Fibroblast of skin of right quadriceps (primary cell): ENCODE data around the gene GPR37.

Source experiments
- DNase-seq: peaks from one replicate; pipeline ENCODE4 v3.0.0-alpha.2; 2013

GPR37 gene

DNA sequence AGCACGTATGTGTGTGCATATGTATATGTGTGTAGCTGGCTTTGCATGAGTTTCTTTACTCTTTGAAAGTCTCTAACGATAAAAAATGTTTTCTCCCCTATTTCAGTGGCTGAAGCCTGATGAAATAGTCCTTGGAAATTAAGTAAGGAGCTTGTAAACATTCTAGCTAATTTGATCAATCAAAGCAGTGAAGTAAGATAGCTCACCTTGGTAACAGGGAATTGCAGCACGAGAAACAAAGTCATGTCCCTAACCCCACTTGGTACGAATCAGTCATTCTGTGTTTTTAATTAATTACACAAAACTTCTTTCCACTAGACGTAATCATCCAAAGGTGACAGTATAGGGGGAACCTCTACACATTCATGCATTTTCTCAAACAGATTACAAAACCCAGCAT is 41.5 kb downstream of the GPR37 start:
- no peak for DNase-seq

DNA sequence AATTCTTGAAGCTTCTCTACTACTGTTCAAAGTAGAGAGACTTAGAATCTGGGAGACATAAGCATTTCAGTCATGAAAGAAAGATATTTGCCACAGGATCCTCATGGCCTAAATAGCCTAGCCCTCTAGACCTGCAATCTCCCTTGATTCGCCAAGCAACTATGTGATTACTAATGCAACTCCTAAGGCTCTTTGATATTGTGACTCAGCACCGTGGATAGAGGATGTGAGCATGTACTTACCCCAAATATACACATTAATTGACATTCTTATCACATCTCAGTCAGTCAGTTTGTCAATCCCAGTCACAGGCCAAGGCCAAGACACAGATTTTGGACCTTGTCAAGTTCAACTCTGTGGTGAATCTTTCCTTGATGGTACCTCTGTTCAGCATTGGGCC is 42.6 kb downstream of the GPR37 start:
- peak; percentile 26 for DNase-seq

DNA sequence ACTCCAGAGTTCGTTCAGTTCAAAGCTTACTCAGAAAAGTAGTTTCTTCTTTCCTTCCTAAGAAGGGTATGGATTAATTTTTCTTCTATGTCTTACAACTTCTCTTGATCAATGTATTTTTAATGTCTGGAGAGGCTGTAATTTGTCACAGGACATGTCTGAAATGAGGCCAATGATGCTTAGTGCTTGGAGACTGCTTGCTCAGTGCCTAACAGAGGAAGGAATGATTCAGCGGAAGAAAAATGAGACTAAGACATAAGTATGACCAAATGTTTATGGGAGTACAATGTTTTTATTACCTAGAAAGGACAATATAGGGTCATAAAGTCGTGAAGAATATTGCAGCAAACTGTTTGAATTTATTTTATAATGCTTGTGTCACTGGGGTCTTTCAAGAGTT is 43.3 kb downstream of the GPR37 start:
- no peak for DNase-seq

DNA sequence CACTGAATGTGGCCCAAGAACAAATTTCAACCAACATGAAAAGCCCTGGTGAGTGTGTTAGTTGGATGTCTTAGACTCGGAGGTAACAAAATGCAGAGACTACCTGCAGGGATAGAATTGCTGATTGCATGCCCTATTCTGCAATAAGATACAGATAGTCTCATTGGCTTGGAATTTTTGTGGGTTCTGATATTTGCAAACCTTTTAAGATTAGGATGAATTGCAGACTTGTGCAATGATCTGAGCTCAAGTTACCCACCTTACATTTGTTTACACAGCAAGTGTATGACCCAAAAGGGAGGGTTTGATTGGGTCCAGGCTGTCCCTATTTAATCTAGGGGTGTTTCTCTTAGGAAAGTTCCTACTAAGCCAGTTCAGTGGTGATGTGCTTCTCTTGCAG is 45.4 kb downstream of the GPR37 start:
- no peak for DNase-seq

DNA sequence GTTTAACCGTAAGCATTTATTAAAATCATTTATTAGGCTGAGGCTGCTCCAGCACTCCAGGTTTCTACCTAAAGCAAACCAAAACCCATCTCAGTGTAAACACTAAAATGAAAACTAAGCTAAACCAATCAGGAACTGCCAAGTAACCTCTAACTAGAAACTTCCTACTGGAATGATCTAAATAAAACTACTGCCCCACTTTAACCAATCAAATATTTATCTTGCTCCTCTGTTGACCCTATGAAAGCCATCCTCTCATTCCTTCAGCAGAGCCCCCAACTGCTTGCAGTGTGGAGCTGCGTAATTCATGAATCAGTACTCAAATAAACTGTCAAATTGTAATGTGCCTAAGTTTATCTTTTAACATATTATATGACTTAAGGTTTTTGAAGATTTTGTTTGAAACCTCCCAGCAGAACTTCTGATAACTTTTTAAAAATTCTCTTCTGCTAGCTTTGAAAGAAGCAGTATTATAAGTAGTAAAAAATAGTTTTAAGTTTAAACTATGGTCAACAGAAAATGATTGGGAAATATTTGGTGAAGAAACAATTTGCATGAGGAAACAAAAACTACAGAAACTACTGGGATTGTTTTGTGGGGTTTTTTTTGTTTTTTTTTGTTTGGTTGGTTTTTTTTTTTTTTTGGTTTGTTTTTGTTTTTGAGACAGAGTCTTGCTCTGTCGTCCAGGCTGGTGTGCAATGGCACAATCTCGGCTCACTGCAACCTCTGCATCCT is 47.4 kb downstream of the GPR37 start:
- DNase-seq, result no peak

DNA sequence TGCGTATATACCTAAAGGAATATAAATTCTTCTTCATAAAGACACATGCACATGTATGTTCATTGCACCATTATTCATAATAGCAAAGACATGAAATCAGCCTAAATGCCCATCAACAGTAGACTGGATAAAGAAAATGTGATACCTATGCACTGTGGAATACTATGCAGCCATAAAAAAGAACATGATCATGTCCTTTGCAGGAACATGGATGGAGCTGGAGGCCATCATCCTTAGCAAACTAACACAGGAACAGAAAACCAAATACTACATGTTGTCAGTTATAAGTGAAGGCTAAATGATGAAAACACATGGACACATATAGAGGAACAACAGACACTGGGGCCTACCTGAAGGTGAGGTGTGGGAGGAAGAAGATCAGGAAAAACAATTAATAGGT is 48.7 kb downstream of the GPR37 start:
- DNase-seq, result no peak

DNA sequence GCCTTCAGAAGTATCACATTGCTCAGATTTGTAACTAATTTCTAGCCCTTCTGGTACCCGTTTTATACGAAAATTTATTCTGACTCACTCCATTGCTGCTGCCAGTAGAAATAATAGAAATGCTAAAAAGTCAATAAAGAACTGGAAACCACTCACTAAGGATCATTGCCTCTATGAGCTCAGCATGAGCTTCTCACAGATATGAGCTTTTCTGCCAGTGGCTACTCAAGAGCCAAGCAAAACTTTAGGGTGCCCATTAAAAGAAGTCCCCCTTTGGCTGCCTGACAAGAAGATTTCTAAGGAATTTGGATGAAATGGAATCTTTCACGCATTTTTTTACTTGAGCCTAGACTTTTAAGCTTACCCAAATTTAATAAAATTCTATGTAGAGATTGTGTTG is 52.5 kb downstream of the GPR37 start:
- no peak for DNase-seq

DNA sequence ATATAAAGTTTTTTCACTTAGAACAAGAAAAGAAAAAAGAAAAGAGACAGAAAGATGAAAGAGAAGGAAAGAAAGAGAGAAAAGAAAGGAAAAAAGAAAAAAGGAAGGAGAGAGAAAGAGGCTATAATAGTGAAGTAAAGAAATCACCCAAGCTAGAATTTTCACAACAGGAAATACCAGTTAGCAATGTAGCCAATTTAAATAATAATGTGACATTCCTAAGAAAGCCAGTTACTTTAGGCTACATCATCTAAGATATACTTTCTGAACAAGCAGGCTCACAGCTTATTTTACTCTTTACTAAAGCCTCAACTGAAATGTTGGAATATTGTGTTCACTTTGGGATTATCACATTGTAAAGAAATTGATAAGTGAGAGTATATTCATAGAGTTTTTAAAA is 53.6 kb downstream of the GPR37 start:
- no peak for DNase-seq

DNA sequence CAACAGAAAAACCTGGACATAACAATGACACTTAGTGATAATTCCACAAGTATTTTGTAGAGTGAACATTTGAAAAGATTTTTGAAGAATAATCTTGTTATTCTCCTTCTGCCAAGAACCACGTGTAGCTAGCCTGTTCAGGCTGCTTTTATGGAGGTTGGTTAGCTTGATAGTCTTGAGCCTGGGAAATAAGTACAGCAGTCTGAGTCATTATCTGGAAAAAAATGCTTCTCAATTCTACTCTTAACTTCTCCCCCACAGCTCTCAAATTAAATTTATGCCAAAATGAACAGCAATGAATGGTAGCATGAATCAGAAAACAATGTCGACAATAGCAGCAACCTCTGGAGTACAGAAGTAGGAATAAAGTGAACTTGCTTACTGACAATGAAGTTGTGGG is 63.2 kb downstream of the GPR37 start:
- DNase-seq, result no peak

DNA sequence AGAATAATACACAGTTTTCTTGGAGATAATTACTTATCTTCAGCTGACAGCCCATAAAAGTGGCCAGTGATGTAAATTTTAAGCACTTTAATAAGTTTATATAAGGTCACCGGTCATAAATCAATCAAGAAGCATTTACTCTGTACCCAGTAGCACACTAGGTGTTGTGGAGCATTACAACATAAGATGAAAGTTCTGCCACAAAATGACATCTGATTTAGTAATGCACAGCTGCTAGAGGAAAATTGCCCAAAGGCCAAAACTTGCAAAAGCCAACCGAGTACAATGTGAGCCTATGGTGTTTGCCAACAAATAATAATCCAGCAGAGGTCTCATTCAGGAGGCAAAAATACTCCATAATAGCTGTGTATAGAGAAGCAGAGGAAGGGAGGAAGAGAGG is 63.6 kb downstream of the GPR37 start:
- no peak for DNase-seq

DNA sequence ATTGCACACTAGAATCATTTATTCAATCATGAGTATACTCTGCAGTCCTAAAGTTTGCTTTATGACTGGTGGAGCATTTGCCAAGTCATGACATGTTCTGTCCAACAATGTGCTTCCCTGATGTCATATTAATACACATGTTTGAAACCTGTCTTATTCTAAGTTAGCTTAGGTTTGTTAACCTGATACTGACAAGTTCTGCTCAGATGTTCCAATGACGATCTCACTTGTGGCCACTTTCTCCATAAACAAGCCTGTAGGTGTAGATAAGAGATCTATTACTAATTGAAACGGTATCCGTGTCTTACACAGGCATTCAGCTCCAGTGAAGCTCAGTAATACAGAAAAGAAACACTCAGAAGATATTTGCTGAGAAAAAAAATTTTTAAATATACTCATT is 64.9 kb downstream of the GPR37 start:
- DNase-seq, result no peak

DNA sequence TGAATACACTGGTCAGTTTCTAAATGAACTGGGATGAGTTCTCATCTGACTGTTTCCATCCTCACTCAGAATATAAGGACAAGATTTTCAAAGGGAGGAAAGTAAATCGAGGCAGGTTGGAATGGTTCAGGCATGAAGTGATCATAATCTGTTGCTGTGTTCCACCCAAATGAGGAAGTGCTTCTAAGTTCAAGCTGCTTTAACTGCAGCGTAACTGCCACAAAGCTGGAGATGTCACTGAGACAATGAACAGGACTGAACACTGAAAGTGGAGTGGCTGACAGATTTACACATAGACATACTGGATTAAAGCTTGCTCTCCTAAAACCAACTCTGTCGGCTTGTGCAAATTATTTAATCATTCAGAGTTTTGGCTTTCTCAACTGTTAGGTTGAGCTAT is 66.6 kb downstream of the GPR37 start:
- no peak for DNase-seq

DNA sequence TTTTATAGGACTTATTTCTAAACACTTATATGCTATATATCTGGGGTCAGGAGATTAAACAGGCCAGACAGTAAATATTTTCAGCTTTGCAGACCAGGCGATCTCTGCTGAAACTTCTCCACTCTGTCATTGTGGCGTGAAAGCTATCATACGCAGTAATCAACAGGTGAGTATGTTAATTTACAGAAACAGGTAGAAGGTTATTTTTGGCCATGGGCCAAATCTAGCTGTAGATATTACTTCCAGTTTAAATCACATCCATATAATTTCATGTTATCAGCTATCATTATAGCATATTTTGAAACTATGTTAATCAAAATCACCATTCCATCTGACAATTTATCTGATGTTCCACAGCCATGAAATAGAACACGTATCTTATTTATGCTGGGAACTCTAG is 67.8 kb downstream of the GPR37 start:
- no peak for DNase-seq
